ENCODE results near the gene NAV2.

NAV2 gene

DNA sequence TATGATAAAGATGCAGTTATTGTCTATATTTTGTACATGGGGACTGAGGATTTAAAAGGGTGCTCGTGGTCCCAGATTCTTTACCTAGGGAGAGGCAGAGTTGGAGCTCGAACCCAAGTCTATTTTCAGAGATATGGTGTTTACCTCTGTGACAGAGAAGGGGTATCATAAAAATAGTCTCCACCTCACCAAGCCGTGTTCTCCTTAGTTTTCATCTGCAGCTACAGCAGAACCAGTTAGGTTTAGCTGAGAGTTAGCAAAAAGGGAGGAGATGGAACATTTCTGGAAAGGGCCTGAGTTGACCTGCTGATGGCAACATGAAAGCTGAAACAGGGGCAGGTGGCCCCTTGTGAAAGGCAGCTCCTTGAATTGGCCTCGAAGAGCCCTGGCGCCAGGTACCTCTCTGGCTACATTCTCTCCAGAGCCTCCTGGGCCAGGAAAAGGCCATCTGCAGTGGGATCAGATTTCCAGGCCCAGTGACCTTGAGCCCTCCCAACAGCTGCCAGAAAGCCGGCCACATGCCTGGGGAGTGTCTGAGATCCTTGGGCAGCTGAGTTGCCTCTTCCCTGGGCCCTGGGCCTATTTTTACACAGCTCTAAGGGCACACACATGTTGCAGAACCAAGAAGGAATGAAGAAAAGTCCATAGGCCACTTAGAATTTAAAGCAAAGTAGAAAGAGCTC lies 136.6 kb downstream of the NAV2 start:
- DNase-seq (ENCODE audit: low read depth), result no peak
- H3K4me3 ChIP-seq (ENCODE audit: low read depth, low read length), result no peak overlapping the region
- TF ChIP-seq, protein P1, sequence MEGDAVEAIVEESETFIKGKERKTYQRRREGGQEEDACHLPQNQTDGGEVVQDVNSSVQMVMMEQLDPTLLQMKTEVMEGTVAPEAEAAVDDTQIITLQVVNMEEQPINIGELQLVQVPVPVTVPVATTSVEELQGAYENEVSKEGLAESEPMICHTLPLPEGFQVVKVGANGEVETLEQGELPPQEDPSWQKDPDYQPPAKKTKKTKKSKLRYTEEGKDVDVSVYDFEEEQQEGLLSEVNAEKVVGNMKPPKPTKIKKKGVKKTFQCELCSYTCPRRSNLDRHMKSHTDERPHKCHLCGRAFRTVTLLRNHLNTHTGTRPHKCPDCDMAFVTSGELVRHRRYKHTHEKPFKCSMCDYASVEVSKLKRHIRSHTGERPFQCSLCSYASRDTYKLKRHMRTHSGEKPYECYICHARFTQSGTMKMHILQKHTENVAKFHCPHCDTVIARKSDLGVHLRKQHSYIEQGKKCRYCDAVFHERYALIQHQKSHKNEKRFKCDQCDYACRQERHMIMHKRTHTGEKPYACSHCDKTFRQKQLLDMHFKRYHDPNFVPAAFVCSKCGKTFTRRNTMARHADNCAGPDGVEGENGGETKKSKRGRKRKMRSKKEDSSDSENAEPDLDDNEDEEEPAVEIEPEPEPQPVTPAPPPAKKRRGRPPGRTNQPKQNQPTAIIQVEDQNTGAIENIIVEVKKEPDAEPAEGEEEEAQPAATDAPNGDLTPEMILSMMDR (IDR thresholded peaks at IDR 0.05; ENCODE audit: low read depth, low read length), result no peak
- TF ChIP-seq POLR2A (IDR thresholded peaks at IDR 0.05; ENCODE audit: extremely low read depth, insufficient read length), result no peak
- TF ChIP-seq MYC (IDR thresholded peaks at IDR 0.05; ENCODE audit: low read depth, low read length), result no peak
- TF ChIP-seq, protein P2, sequence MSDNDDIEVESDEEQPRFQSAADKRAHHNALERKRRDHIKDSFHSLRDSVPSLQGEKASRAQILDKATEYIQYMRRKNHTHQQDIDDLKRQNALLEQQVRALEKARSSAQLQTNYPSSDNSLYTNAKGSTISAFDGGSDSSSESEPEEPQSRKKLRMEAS (IDR thresholded peaks at IDR 0.05; ENCODE audit: low read depth, low read length), result no peak

DNA sequence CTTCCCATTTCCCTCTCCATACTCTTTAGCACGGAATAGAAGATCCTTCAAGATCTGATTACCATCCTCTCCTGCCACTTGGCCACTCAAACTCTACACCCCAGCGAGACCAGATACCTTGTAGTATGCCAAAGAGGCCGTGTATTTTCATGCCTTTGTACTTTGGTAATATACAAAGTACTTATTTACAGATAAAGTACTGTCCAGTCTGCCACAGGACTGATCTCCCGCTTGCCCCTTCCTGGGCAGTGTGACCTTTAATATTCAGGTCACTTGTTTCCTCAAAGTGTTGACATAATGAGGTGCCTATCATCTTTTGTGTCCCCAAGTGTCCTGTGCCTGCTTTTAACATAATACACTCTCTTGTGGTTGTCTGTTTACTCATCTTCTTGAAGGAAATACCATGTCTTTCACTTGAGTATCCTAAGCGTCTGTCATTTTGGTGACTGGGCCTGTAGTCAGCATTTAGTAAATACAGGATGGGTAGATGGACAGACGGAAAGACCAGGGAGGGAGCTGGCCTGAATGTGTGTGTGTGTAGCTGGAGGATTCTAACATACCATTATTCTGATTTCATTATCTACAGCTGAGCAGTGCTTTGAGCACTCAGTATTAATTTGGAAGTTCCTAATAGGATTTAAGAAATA lies 137.4 kb downstream of the NAV2 start:
- DNase-seq (ENCODE audit: low read depth), result no peak
- TF ChIP-seq, protein P1 (IDR thresholded peaks at IDR 0.05; ENCODE audit: low read depth, low read length), result no peak
- TF ChIP-seq MYC (IDR thresholded peaks at IDR 0.05; ENCODE audit: low read depth, low read length) (no peak), POLR2A (IDR thresholded peaks at IDR 0.05; ENCODE audit: extremely low read depth, insufficient read length) (no peak)
- TF ChIP-seq, protein P2 (IDR thresholded peaks at IDR 0.05; ENCODE audit: low read depth, low read length), result no peak
- no peak overlapping the region for H3K4me3 ChIP-seq (ENCODE audit: low read depth, low read length)

DNA sequence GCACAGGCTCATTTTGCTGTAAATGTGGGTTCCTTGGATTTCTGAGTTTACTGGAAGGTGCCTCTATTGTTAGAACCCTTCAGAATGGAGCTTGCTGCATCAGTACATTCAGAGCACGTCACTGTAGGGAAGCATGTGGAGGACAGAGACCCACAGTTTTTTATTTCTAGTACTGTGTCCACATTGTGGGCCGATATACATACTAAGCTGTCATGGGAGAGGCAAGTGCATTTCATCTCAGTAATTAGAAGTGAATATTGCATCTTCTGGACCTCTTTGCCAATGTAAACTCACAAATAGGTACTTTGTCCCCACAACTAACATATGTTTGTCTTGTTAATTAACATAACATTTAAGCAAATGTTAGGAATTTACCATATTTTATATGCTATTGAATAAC lies 139.7 kb downstream of the NAV2 start:
- no peak overlapping the region for H3K4me3 ChIP-seq (ENCODE audit: low read depth, low read length)
- no peak for TF ChIP-seq POLR2A (IDR thresholded peaks at IDR 0.05; ENCODE audit: extremely low read depth, insufficient read length)
- TF ChIP-seq, protein P2 (IDR thresholded peaks at IDR 0.05; ENCODE audit: low read depth, low read length), result no peak
- TF ChIP-seq MYC (IDR thresholded peaks at IDR 0.05; ENCODE audit: low read depth, low read length), result no peak
- TF ChIP-seq, protein P1 (IDR thresholded peaks at IDR 0.05; ENCODE audit: low read depth, low read length), result no peak
- no peak for DNase-seq (ENCODE audit: low read depth)

DNA sequence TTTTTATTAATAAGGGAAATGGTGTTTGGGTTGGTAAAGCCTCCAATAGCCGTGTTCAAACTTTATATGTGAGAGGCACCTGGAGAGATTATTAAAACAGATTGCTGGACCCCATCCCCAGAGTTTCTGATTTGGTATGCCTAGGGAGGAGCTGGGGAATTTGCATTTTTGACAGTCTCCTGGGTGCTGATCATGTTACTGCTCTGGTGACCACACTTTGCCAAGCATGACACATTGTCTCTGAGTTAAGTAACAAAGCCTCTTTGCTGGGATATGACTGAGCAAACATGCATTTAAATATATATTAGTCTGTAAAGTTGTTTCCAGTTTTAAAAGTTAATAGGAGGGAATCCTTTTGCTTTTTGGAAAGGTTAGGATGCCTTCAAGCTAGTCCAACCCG lies 140.4 kb downstream of the NAV2 start:
- TF ChIP-seq, protein P2 (IDR thresholded peaks at IDR 0.05; ENCODE audit: low read depth, low read length), result no peak
- TF ChIP-seq POLR2A (IDR thresholded peaks at IDR 0.05; ENCODE audit: extremely low read depth, insufficient read length) (no peak), MYC (IDR thresholded peaks at IDR 0.05; ENCODE audit: low read depth, low read length) (no peak)
- TF ChIP-seq, protein P1 (IDR thresholded peaks at IDR 0.05; ENCODE audit: low read depth, low read length), result no peak
- no peak for DNase-seq (ENCODE audit: low read depth)
- H3K4me3 ChIP-seq (ENCODE audit: low read depth, low read length), result no peak overlapping the region

DNA sequence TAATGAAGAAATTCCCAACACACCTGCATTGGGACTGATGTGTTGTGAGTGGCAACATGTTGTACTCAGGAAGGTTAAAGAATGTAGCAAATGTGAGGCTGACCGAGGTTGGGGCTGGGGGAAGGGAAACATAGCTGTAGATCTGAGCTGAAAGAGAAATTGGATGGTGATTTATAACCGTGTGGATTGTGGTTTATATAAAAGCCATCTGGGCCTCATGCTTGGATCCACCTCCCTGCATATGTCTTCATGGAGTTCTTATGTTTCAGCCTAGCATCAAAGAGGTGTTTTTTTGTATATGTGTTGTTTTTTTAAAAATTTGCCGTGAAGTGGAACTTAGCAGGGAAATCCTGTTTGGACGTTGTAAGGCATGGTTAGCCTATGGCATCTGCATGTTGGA lies 141.3 kb downstream of the NAV2 start:
- DNase-seq (ENCODE audit: low read depth), result no peak
- no peak for TF ChIP-seq POLR2A (IDR thresholded peaks at IDR 0.05; ENCODE audit: extremely low read depth, insufficient read length)
- TF ChIP-seq, protein P1 (IDR thresholded peaks at IDR 0.05; ENCODE audit: low read depth, low read length), result no peak
- TF ChIP-seq, protein P2 (IDR thresholded peaks at IDR 0.05; ENCODE audit: low read depth, low read length), result no peak
- TF ChIP-seq MYC (IDR thresholded peaks at IDR 0.05; ENCODE audit: low read depth, low read length), result no peak
- no peak overlapping the region for H3K4me3 ChIP-seq (ENCODE audit: low read depth, low read length)

Measured in NB4 (cell line).